Thymus (tissue), 11 donors: ENCODE measurements around the gene GINS1. TPM values are rescaled to one million over a fixed set of nuclear protein-coding genes. Genes with fewer than 3 reads are reported as not detected.

Experiments used
- DNase-seq, 9 donors: peaks; one replicate each; pipeline ENCODE4 v3.0.0-alpha.2; 2013; ENCODE audit warnings: low spot score in 9 of 9, low read depth in 6 of 9, missing footprints in 1 of 9
- H3K27ac ChIP-seq, 2 donors: one replicate each; pipeline ENCODE4 v1.5.1; 2013; ENCODE audit warnings: control low read depth in 1 of 2, low read depth in 1 of 2, low read length in 1 of 2, mild to moderate bottlenecking in 1 of 2, moderate library complexity in 1 of 2
- H3K27me3 ChIP-seq, 2 donors: one replicate each; pipeline ENCODE4 v1.5.1; 2013; ENCODE audit warnings: low read length in 1 of 2; ENCODE audit not compliant: control insufficient read depth in 2 of 2, insufficient read depth in 1 of 2
- H3K36me3 ChIP-seq, 2 donors: one replicate each; pipeline ENCODE4 v1.5.1; 2013; ENCODE audit warnings: low read length in 1 of 2, mild to moderate bottlenecking in 1 of 2, moderate library complexity in 1 of 2; ENCODE audit not compliant: control insufficient read depth in 2 of 2, insufficient read depth in 2 of 2
- H3K4me1 ChIP-seq, 2 donors: one replicate each; pipeline ENCODE4 v1.5.1; 2013; ENCODE audit warnings: low read length in 2 of 2; ENCODE audit not compliant: control insufficient read depth in 2 of 2, insufficient read depth in 2 of 2
- H3K4me3 ChIP-seq, 2 donors: one replicate each; pipeline ENCODE4 v1.5.1; 2013; ENCODE audit warnings: low read length in 2 of 2, control low read depth in 1 of 2, mild to moderate bottlenecking in 1 of 2
- H3K9me3 ChIP-seq, 2 donors: one replicate each; pipeline ENCODE4 v1.5.1; 2013; ENCODE audit warnings: low read length in 1 of 2, mild to moderate bottlenecking in 1 of 2; ENCODE audit not compliant: control insufficient read depth in 2 of 2, insufficient read depth in 1 of 2
- WGBS: extraction: QIAGEN DNeasy Blood & Tissue Kit; methylation state at CpG from one replicate; pipeline ENCODE4 v1.1.7; 2013; 5-methylcytosine and 5-hydroxymethylcytosine counted together
- polyA plus RNA-seq: library from polyadenylated mRNA; stranded (reverse); fragments of 200-250 nt; gene quantifications from one replicate; pipeline ENCODE4 v1.2.3, GENCODE V29; 2013
- total RNA-seq: library from RNA; stranded (reverse); fragments of 120-200 nt; gene quantifications from one replicate; pipeline ENCODE4 v1.2.4, GENCODE V29; 2013
- donor health status: healthy.

The GINS1 gene
- total and polyA plus RNA-seq, 2 donors = 1.8 to 15.7 TPM

- no peak for DNase-seq
- WGBS = 97% methylated on average over 2 of the region's 2 CpGs
- no peaks in the 10 kb centered on the region for H3K9me3 ChIP-seq
Observed at GRCh38 chr20:25369971-25370370, 37.5 kb upstream of the GINS1 start.

GRCh38 chr20:25372584-25373336 is 34.7 kb upstream of the GINS1 start:
- 97% methylated on average over 10 of the region's 10 CpGs for WGBS
- H3K36me3 ChIP-seq = no peaks in the 10 kb centered on the region
- no peak for DNase-seq
- H3K4me1 ChIP-seq = no peaks in the 10 kb centered on the region
- H3K9me3 ChIP-seq = no peaks in the 10 kb centered on the region
- H3K27me3 ChIP-seq = no peaks in the 10 kb centered on the region
- no peak overlapping the region for H3K4me3 ChIP-seq
- no peak overlapping the region for H3K27ac ChIP-seq

More at GRCh38 chr20:25369971-25370370, 37.5 kb upstream of the GINS1 start:
- Histone ChIP-seq H3K27ac (no peak overlapping the region), H3K36me3 (no peaks in the 10 kb centered on the region), H3K27me3 (no peaks in the 10 kb centered on the region), H3K4me3 (no peak overlapping the region), H3K4me1 (no peaks in the 10 kb centered on the region)

- Histone ChIP-seq H3K4me3 (no peak overlapping the region), H3K27ac (no peak overlapping the region), H3K4me1 (peaks cover 0 to 5% of the 10 kb centered on the region in 2 donors), H3K36me3 (no peaks in the 10 kb centered on the region), H3K9me3 (no peaks in the 10 kb centered on the region), H3K27me3 (no peaks in the 10 kb centered on the region)
- WGBS = 99% methylated on average over 2 of the region's 2 CpGs
- DNase-seq = no peak
Observed at GRCh38 chr20:25374842-25375241, 32.6 kb upstream of the GINS1 start.

GRCh38 chr20:25376236-25376635 is 31.2 kb upstream of the GINS1 start:
- 97% methylated on average over 4 of the region's 4 CpGs for WGBS

GRCh38 chr20:25376886-25377285 is 30.6 kb upstream of the GINS1 start:
- no peak for DNase-seq
- WGBS = 98% methylated on average over 2 of the region's 2 CpGs
- no peaks in the 10 kb centered on the region for H3K27me3 ChIP-seq

More at GRCh38 chr20:25376236-25376635, 31.2 kb upstream of the GINS1 start:
- Histone ChIP-seq H3K9me3 (no peaks in the 10 kb centered on the region), H3K27me3 (no peaks in the 10 kb centered on the region), H3K4me1 (peaks cover 0 to 5% of the 10 kb centered on the region in 2 donors), H3K27ac (no peak overlapping the region), H3K4me3 (no peak overlapping the region), H3K36me3 (peaks cover 0 to 2% of the 10 kb centered on the region in 2 donors)
- DNase-seq = no peak

GRCh38 chr20:25378189-25378883 is 29.1 kb upstream of the GINS1 start:
- no peak for DNase-seq
- Histone ChIP-seq H3K27me3 (no peaks in the 10 kb centered on the region), H3K4me1 (peaks cover 0 to 5% of the 10 kb centered on the region in 2 donors), H3K36me3 (peaks cover 5 to 11% of the 10 kb centered on the region in 2 donors), H3K9me3 (no peaks in the 10 kb centered on the region), H3K27ac (no peak overlapping the region), H3K4me3 (no peak overlapping the region)
- WGBS = 84% methylated on average over 5 of the region's 5 CpGs

More at GRCh38 chr20:25376886-25377285, 30.6 kb upstream of the GINS1 start:
- Histone ChIP-seq H3K4me1 (peaks cover 0 to 5% of the 10 kb centered on the region in 2 donors), H3K4me3 (no peak overlapping the region), H3K9me3 (no peaks in the 10 kb centered on the region), H3K27ac (no peak overlapping the region), H3K36me3 (peaks cover 1 to 5% of the 10 kb centered on the region in 2 donors)

GRCh38 chr20:25378884-25379733 is 28.4 kb upstream of the GINS1 start:
- Histone ChIP-seq H3K27ac (no peak overlapping the region), H3K27me3 (no peaks in the 10 kb centered on the region), H3K9me3 (no peaks in the 10 kb centered on the region), H3K4me3 (no peak overlapping the region), H3K36me3 (peaks cover 5 to 11% of the 10 kb centered on the region in 2 donors), H3K4me1 (peaks cover 0 to 5% of the 10 kb centered on the region in 2 donors)
- WGBS = 98% methylated on average over 10 of the region's 10 CpGs
- DNase-seq = no peak

- no peak for DNase-seq
- no peaks in the 10 kb centered on the region for H3K27me3 ChIP-seq
- no peak overlapping the region for H3K27ac ChIP-seq
- peaks cover 0 to 5% of the 10 kb centered on the region in 2 donors for H3K4me1 ChIP-seq
- peaks cover 5 to 11% of the 10 kb centered on the region in 2 donors for H3K36me3 ChIP-seq
- H3K4me3 ChIP-seq = no peak overlapping the region
- 98% methylated on average over 7 of the region's 7 CpGs for WGBS
- H3K9me3 ChIP-seq = no peaks in the 10 kb centered on the region
Observed at GRCh38 chr20:25380945-25381614, 26.4 kb upstream of the GINS1 start.
